ENCODE data around the gene RNF138.
"Not testable (repeated sequence)": the region's sequence is repeated elsewhere in the genome, so short reads cannot be mapped to it uniquely, and the experiment has no call there.

RNF138 gene

GRCh38 chr18:32152705-32153448 lies 61.2 kb downstream of the RNF138 start:
- TF ChIP-seq CTCF (IDR thresholded peaks at IDR 0.05; ENCODE audit: control insufficient read depth, extremely low read depth, insufficient read depth), result no peak
- DNase-seq (ENCODE audit: low read depth), result no peak

GRCh38 chr18:32156855-32157254 lies 65.2 kb downstream of the RNF138 start:
- DNase-seq (ENCODE audit: low read depth), result no peak
- H3K4me3 ChIP-seq (ENCODE audit: low read depth, low read length), result no peak overlapping the region
- no peak for TF ChIP-seq CTCF (IDR thresholded peaks at IDR 0.05; ENCODE audit: control insufficient read depth, extremely low read depth, insufficient read depth)

More at GRCh38 chr18:32152705-32153448, 61.2 kb downstream of the RNF138 start:
- no peak overlapping the region for H3K4me3 ChIP-seq (ENCODE audit: low read depth, low read length)

GRCh38 chr18:32157580-32157979 lies 65.9 kb downstream of the RNF138 start:
- no peak overlapping the region for H3K4me3 ChIP-seq (ENCODE audit: low read depth, low read length)
- TF ChIP-seq CTCF (IDR thresholded peaks at IDR 0.05; ENCODE audit: control insufficient read depth, extremely low read depth, insufficient read depth), result no peak
- DNase-seq (ENCODE audit: low read depth), result no peak

- DNase-seq (ENCODE audit: low read depth), result peak; percentile 88
- H3K4me3 ChIP-seq (ENCODE audit: low read depth, low read length), result peak overlapping the region; percentile 37
- peak; percentile 93 for TF ChIP-seq CTCF (IDR thresholded peaks at IDR 0.05; ENCODE audit: control insufficient read depth, extremely low read depth, insufficient read depth)
Observed at GRCh38 chr18:32158108-32158624, 66.5 kb downstream of the RNF138 start.

GRCh38 chr18:32158631-32159030 lies 67.0 kb downstream of the RNF138 start:
- DNase-seq (ENCODE audit: low read depth), result not testable (repeated sequence)
- H3K4me3 ChIP-seq (ENCODE audit: low read depth, low read length), result peak overlapping the region; percentile 37

- H3K4me3 ChIP-seq (ENCODE audit: low read depth, low read length), result no peak overlapping the region
- TF ChIP-seq CTCF (IDR thresholded peaks at IDR 0.05; ENCODE audit: control insufficient read depth, extremely low read depth, insufficient read depth), result no peak
- no peak for DNase-seq (ENCODE audit: low read depth)
Observed at GRCh38 chr18:32160547-32160946, 68.9 kb downstream of the RNF138 start.

GRCh38 chr18:32167980-32168730 lies 76.5 kb downstream of the RNF138 start:
- peak; percentile 84 for DNase-seq (ENCODE audit: low read depth)
- H3K4me3 ChIP-seq (ENCODE audit: low read depth, low read length), result no peak overlapping the region
- TF ChIP-seq CTCF (IDR thresholded peaks at IDR 0.05; ENCODE audit: control insufficient read depth, extremely low read depth, insufficient read depth), result no peak

Measured in LNCaP clone FGC (cell line).